GM12878 (cell line): Measurements from ENCODE around the gene USP10. TPM values are rescaled to one million over a fixed set of nuclear protein-coding genes. Genes with fewer than 3 reads are reported as not detected.

ENCODE experiments used
- ATAC-seq: fragments of 200-7000 bp; cut with Tn5 transposase; 3 replicates; pipeline ENCODE4 v1.9.1; 2020; ENCODE audit warnings: mild to moderate bottlenecking, moderate library complexity
- Bru-seq: library from RNA; stranded (reverse); fragments of 400-500 nt; gene quantifications from one replicate; lab custom pipeline; 2021; lab: Mats Ljungman, UMichigan
- BruChase-seq, 2 experiments: library from RNA; stranded (reverse); fragments of 400-500 nt; gene quantifications; one replicate each; lab custom pipeline; 2021; lab: Mats Ljungman, UMichigan
- BruUV-seq: library from RNA; stranded (reverse); fragments of 400-500 nt; replicated peaks from 2 replicates; lab custom pipeline; 2021; lab: Mats Ljungman, UMichigan
- CTCF ChIA-PET: fragments of 300-600 bp; sonication (Branson Sonifier 250); formaldehyde crosslinking; extraction: SDS; loops from one replicate; lab custom pipeline; 2021; ENCODE audit warnings: inconsistent platforms; lab: Yijun Ruan, JAX
- POLR2A ChIA-PET: fragments of 350-600 bp; formaldehyde crosslinking; extraction: SDS; loops from one replicate; lab custom pipeline; 2021; ENCODE audit warnings: inconsistent platforms; lab: Charles Lee
- RAD21 ChIA-PET: fragments of 300-600 bp; sonication (Branson Sonifier 250); formaldehyde crosslinking; loops from one replicate; lab custom pipeline; 2023; ENCODE audit warnings: antibody characterized with exemption; ENCODE audit not compliant: unreplicated experiment; lab: Charles Lee
- SMC1A ChIA-PET: fragments of 300-600 bp; sonication (Branson Sonifier 250); formaldehyde crosslinking; loops from one replicate; lab custom pipeline; 2023; ENCODE audit not compliant: unreplicated experiment, uncharacterized antibody; lab: Charles Lee
- DNase-seq: peaks from one replicate; pipeline ENCODE4 v3.0.0-alpha.2; 2011; ENCODE audit warnings: low read depth, low spot score
- FAIRE-seq: peaks from 3 replicates; lab custom pipeline; 2011; peaks lifted over from hg19 to GRCh38; lab: Jason Lieb, UNC
- H2AFZ ChIP-seq: 2 replicates; pipeline ENCODE4 v1.6.0; 2011; ENCODE audit warnings: low read depth, low read length, control low read depth; ENCODE audit not compliant: control insufficient read depth
- H3K27ac ChIP-seq: 2 replicates; pipeline ENCODE4 v1.5.1; 2011; ENCODE audit warnings: control low read depth; ENCODE audit not compliant: control insufficient read depth, insufficient read depth
- H3K27me3 ChIP-seq, 2 experiments: replicated peaks in 1 of 2; 2 replicates each; pipeline versions ENCODE4 v1.6.0 to v1.6.1; 2011; ENCODE audit warnings: low read length in 1 of 2; ENCODE audit not compliant: control insufficient read depth in 2 of 2, insufficient read depth in 2 of 2
- H3K36me3 ChIP-seq, 2 experiments: 2 replicates each; pipeline ENCODE4 v1.5.1; 2011; ENCODE audit warnings: low read length in 1 of 2; ENCODE audit not compliant: control insufficient read depth in 2 of 2, insufficient read depth in 2 of 2
- H3K4me1 ChIP-seq: 2 replicates; pipeline ENCODE4 v1.6.1; 2011; ENCODE audit warnings: mild to moderate bottlenecking, low read length, moderate library complexity, mixed read lengths; ENCODE audit not compliant: control insufficient read depth, insufficient read depth
- H3K4me2 ChIP-seq: 2 replicates; pipeline ENCODE4 v1.6.0; 2011; ENCODE audit warnings: control low read depth; ENCODE audit not compliant: control insufficient read depth, insufficient read depth
- H3K4me3 ChIP-seq: fragments of 200-600 bp; sonication (generic); 2 replicates; pipeline ENCODE4 v1.5.1; 2016
- H3K79me2 ChIP-seq: 2 replicates; pipeline ENCODE4 v1.6.0; 2011; ENCODE audit warnings: low read length; ENCODE audit not compliant: control insufficient read depth, insufficient read depth
- H3K9ac ChIP-seq: 2 replicates; pipeline ENCODE4 v1.8.0; 2011; ENCODE audit warnings: low read length, control low read depth, mixed read lengths; ENCODE audit not compliant: control insufficient read depth, insufficient read depth
- H3K9me3 ChIP-seq: replicated peaks from 3 replicates; pipeline ENCODE4 v1.5.1; 2011; ENCODE audit warnings: mild to moderate bottlenecking, low read length; ENCODE audit not compliant: control insufficient read depth, insufficient read depth
- H4K20me1 ChIP-seq: 2 replicates; pipeline ENCODE4 v1.6.0; 2011; ENCODE audit not compliant: control insufficient read depth, insufficient read depth
- CHD2 ChIP-seq: IDR thresholded peaks from 2 replicates; pipeline ENCODE4 v1.6.1; 2011; ENCODE audit warnings: low read depth, low read length, improper control_type of control experiment, borderline replicate concordance
- EGR1 ChIP-seq, 2 experiments: IDR thresholded peaks; 1 replicate in 1 of 2; 2 replicates in 1 of 2; pipeline ENCODE4 v1.6.1; 2011 to 2012; ENCODE audit warnings: low read depth in 2 of 2, low read length in 2 of 2, borderline replicate concordance in 1 of 2, mild to moderate bottlenecking in 1 of 2, moderate library complexity in 1 of 2
- MYC ChIP-seq: IDR thresholded peaks from 2 replicates; pipeline ENCODE4 v1.6.1; 2011; ENCODE audit warnings: mild to moderate bottlenecking, low read length, moderate library complexity, inconsistent platforms; ENCODE audit not compliant: insufficient read depth, insufficient replicate concordance, insufficient read length, severe bottlenecking
- NBN ChIP-seq: fragments of 450-650 bp; IDR thresholded peaks from 2 replicates; pipeline ENCODE4 v1.6.1; 2016
- RELA ChIP-seq: fragments of 450-650 bp; IDR thresholded peaks from 2 replicates; pipeline ENCODE4 v1.8.0; 2014; ENCODE audit warnings: borderline replicate concordance; ENCODE audit not compliant: partially characterized antibody
- TAF1 ChIP-seq: IDR thresholded peaks from 2 replicates; pipeline ENCODE4 v1.6.1; 2011; ENCODE audit warnings: mild to moderate bottlenecking, low read depth, low read length, borderline replicate concordance
- TCF3 ChIP-seq: IDR thresholded peaks from 2 replicates; pipeline ENCODE4 v1.6.1; 2012; ENCODE audit warnings: low read depth, mild to moderate bottlenecking, low read length, borderline replicate concordance; ENCODE audit not compliant: insufficient read depth
- WGBS: methylation state at CpG from one replicate; pipeline ENCODE4 v1.1.6; 2016; ENCODE audit warnings: low lambda C conversion rate; ENCODE audit not compliant: insufficient replicate concordance, insufficient coverage; ENCODE audit errors: missing lambda C conversion rate; 5-methylcytosine and 5-hydroxymethylcytosine counted together
- in situ Hi-C: fragments of 300-500 bp; cut with MboI; formaldehyde crosslinking; loops from 9 replicates; pipeline ENCODE4 v1.14.3; 2018; ENCODE audit warnings: mixed read lengths
- intact Hi-C: fragments of 100-400 bp; cut with micrococcal nuclease; formaldehyde crosslinking; loops from one replicate; pipeline ENCODE4 v1.14.2; 2022; ENCODE audit not compliant: unreplicated experiment
- long read RNA-seq, 2 experiments: library from polyadenylated mRNA; unstranded; transcript quantifications; one replicate each; pipeline ENCODE4 v2.0.0, GENCODE V29; 2019 to 2020
- polyA minus RNA-seq, 3 experiments: library from RNA; depleted of rRNA, polyadenylated mRNA; stranded (reverse); fragments of >200 nt; gene quantifications; 2 replicates each; pipeline ENCODE4 v1.2.3, GENCODE V29; 2011
- polyA plus RNA-seq, 11 experiments: library from polyadenylated mRNA; depleted of rRNA in 4 of 11; unstranded in 6 of 11; stranded (reverse) in 5 of 11; fragments of >200 nt; fragmentation: Nextera tagmentation in 4 of 11; fragmentation: Illumina TruSeq in 1 of 11; extraction: Ambion mirVana in 4 of 11; extraction: Trizol in 1 of 11; gene quantifications; 1 replicate in 1 of 11; 2 replicates in 10 of 11; pipeline versions ENCODE4 v1.2.1 to v1.2.3, GENCODE V29; 2011 to 2016; ENCODE audit warnings: inconsistent platforms in 2 of 11, missing spikeins in 2 of 11, low read depth in 1 of 11
- total RNA-seq, 4 experiments: library from RNA; depleted of rRNA in 3 of 4; stranded (reverse); fragments of >200 nt in 3 of 4; fragmentation: Illumina TruSeq in 1 of 4; extraction: Trizol in 1 of 4; gene quantifications; 2 replicates each; pipeline versions ENCODE4 v1.2.1 to v1.2.3, GENCODE V29; 2013 to 2021
- TF ChIP-seq, protein P1 (sequence below): fragments of 450-650 bp; formaldehyde crosslinking; IDR thresholded peaks from 2 replicates; pipeline ENCODE4 v1.5.0; 2022; ENCODE audit warnings: mild to moderate bottlenecking, missing genetic modification characterization

The USP10 gene, protein sequence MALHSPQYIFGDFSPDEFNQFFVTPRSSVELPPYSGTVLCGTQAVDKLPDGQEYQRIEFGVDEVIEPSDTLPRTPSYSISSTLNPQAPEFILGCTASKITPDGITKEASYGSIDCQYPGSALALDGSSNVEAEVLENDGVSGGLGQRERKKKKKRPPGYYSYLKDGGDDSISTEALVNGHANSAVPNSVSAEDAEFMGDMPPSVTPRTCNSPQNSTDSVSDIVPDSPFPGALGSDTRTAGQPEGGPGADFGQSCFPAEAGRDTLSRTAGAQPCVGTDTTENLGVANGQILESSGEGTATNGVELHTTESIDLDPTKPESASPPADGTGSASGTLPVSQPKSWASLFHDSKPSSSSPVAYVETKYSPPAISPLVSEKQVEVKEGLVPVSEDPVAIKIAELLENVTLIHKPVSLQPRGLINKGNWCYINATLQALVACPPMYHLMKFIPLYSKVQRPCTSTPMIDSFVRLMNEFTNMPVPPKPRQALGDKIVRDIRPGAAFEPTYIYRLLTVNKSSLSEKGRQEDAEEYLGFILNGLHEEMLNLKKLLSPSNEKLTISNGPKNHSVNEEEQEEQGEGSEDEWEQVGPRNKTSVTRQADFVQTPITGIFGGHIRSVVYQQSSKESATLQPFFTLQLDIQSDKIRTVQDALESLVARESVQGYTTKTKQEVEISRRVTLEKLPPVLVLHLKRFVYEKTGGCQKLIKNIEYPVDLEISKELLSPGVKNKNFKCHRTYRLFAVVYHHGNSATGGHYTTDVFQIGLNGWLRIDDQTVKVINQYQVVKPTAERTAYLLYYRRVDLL
- total RNA-seq (2013; cell fraction: nucleolus; rRNA removed) = 199 and 215 TPM in 2 replicates
- total RNA-seq (2014; rRNA removed) (70.7 and 77.3 TPM in 2 replicates), total RNA-seq (2014; rRNA removed; fragmentation: Illumina TruSeq; extraction: Trizol) (80.8 and 85.2 TPM in 2 replicates), total RNA-seq (2021) (119 and 122 TPM in 2 replicates), polyA plus RNA-seq (2011; rRNA removed) (74.7 and 125 TPM in 2 replicates), polyA plus RNA-seq (2014; fragmentation: Illumina TruSeq; extraction: Trizol) (133 and 198 TPM in 2 replicates), polyA plus RNA-seq (2014; fragmentation: Nextera tagmentation; extraction: Ambion mirVana) (10 to 100 TPM; 46.1 to 47.7 TPM), polyA plus RNA-seq (2014; rRNA removed) (87.5 and 87.9 TPM in 2 replicates), polyA plus RNA-seq (2016; fragmentation: Nextera tagmentation; extraction: Ambion mirVana) (100 to 1,000 TPM; 143 to 160 TPM), polyA minus RNA-seq (2011; rRNA and poly(A)+ RNA removed) (227 and 233 TPM in 2 replicates), Bru-seq, nascent RNA (percentile 93 among the genes with signal in this experiment), BruChase-seq, experiment 1, labeled RNA remaining after a 6-hour chase (percentile 92 among the genes with signal in this experiment), BruChase-seq, experiment 2, labeled RNA remaining after a 2-hour chase (percentile 93 among the genes with signal in this experiment)
- 47.5 TPM for polyA plus RNA-seq (2011; ENCODE audit: low read depth)
- 121 and 122 TPM in 2 replicates for polyA plus RNA-seq (2011; cell fraction: cytosol; rRNA removed)
- polyA plus RNA-seq (2011; cell fraction: nucleus; rRNA removed) = 109 and 126 TPM in 2 replicates
- 67.1 and 71.5 TPM in 2 replicates for polyA plus RNA-seq (2012)
- polyA minus RNA-seq (2011; cell fraction: cytosol; rRNA and poly(A)+ RNA removed) = 47.4 and 71.6 TPM in 2 replicates
- 39.7 and 77.1 TPM in 2 replicates for polyA minus RNA-seq (2011; cell fraction: nucleus; rRNA and poly(A)+ RNA removed)
- long read RNA-seq, experiment 1, transcript USP10-219 (15 exons, 2,717 nt) = minor isoform, 5 of 132 reads
- long read RNA-seq, experiment 1, transcript USP10-207 (12 exons, 1,315 nt) = minor isoform, 8 of 132 reads
- long read RNA-seq, experiment 1, transcript USP10-201 (14 exons, 3,009 nt) = major isoform, 73 of 132 reads
- long read RNA-seq, experiment 1, partial matches to known transcripts = 27 of 132 reads
- long read RNA-seq, experiment 1, other reads (novel, unspliced or antisense) = 18 of 132 reads
- long read RNA-seq, experiment 2, transcript USP10-201 (14 exons, 3,009 nt) = major isoform, 208 of 451 reads
- long read RNA-seq, experiment 2, transcript USP10-207 (12 exons, 1,315 nt) = minor isoform, 29 of 451 reads
- long read RNA-seq, experiment 2, partial matches to known transcripts = 168 of 451 reads
- long read RNA-seq, experiment 2, other reads (novel, unspliced or antisense) = 40 of 451 reads

DNA sequence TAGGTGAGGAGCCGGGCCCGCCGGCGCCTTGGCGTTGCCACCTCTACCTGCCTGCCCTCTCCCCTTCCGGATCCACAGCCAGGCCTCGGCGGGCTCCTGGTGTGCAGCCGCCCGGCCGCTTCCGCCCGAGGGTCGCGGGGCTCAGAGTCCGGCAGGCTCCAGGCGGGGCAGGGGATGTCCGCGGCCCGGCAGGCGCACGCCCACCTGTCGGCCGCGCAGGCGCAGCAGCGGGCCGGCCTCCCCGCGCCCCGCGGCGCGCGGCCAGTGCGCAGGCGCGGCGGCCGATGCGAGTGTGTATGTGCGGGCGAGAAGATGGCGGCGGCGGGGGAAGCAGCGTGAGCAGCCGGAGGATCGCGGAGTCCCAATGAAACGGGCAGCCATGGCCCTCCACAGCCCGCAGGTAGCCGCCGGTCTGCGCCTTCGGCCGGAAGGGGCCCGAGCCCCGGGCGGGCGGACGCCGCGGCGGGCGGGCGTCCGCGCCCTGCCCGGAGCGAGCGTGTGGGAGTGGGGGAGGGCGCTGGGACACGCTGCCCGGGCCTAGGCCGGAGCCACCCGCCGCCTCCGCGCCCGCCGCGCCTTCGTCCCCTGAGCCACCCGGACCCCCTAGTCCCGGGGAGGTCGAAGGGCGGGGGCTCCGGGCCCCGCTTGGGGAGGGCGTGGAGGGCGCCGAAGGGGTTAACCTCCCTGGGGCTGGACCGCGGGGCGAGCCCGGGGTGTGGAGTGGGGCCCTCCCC lies at the start of gene USP10:
Gene USP10 (plus strand): TSS at position 289 of the 734 bp plus-strand sequence. CDS start 91 bp downstream, at position 380.
- no peaks in the 10 kb centered on the region for H3K27me3 ChIP-seq
- no peak for DNase-seq
- peaks cover 3% of the 10 kb centered on the region; the same call in 1 of the 2 replicates for H3K4me1 ChIP-seq
- FAIRE-seq = no peak
- H3K9me3 ChIP-seq = no peaks in the 10 kb centered on the region; the same call in 2 of the 3 replicates
- BruUV-seq = no TSS peak
- WGBS = 0% methylated on average over 37 of the region's 97 CpGs
- RAD21 ChIA-PET = interaction anchor here (1.3 to 2.0 kb wide), 6 partner anchors 10 to 55 kb away, joined by 4 to 27 read pairs (median 10); no protein-coding TSS in a partner anchor
- H2AFZ ChIP-seq = peak within 1 kb of the TSS; percentile 91
- H3K36me3 ChIP-seq = 0 out of 4 replicates have a peak, but pooled peaks cover 0 to 1% of the 10 kb centered on the region in 2 experiments
- H4K20me1 ChIP-seq = peaks cover 4% of the 10 kb centered on the region
- POLR2A ChIA-PET = interaction anchor here (0.6 to 1.8 kb wide), 11 partner anchors 10 to 189 kb away, joined by 3 to 9 read pairs (median 4); no protein-coding TSS in a partner anchor
- peak within 1 kb of the TSS; percentile 91 for H3K4me3 ChIP-seq
- SMC1A ChIA-PET = interaction anchor here (1.0 to 2.3 kb wide), 10 partner anchors 12 to 105 kb away, joined by 3 to 21 read pairs (median 6); no protein-coding TSS in a partner anchor
- H3K9ac ChIP-seq = peak within 1 kb of the TSS; percentile 90
- peaks cover 51% of the 10 kb centered on the region for H3K79me2 ChIP-seq
- peak; percentile 82 for ATAC-seq
- in situ Hi-C loops = no loop called here
- CTCF ChIA-PET = interaction anchor here (0.6 to 5.0 kb wide), 11 partner anchors 12 to 252 kb away, joined by 3 to 61 read pairs (median 6); no protein-coding TSS in a partner anchor
- intact Hi-C loops = loop anchor here (2.0 kb wide), 1 partner anchor 27 kb away; no protein-coding TSS in a partner anchor
- peak within 1 kb of the TSS; percentile 96 for H3K4me2 ChIP-seq
- H3K27ac ChIP-seq = peak within 1 kb of the TSS; percentile 86
- TF ChIP-seq, protein P1, sequence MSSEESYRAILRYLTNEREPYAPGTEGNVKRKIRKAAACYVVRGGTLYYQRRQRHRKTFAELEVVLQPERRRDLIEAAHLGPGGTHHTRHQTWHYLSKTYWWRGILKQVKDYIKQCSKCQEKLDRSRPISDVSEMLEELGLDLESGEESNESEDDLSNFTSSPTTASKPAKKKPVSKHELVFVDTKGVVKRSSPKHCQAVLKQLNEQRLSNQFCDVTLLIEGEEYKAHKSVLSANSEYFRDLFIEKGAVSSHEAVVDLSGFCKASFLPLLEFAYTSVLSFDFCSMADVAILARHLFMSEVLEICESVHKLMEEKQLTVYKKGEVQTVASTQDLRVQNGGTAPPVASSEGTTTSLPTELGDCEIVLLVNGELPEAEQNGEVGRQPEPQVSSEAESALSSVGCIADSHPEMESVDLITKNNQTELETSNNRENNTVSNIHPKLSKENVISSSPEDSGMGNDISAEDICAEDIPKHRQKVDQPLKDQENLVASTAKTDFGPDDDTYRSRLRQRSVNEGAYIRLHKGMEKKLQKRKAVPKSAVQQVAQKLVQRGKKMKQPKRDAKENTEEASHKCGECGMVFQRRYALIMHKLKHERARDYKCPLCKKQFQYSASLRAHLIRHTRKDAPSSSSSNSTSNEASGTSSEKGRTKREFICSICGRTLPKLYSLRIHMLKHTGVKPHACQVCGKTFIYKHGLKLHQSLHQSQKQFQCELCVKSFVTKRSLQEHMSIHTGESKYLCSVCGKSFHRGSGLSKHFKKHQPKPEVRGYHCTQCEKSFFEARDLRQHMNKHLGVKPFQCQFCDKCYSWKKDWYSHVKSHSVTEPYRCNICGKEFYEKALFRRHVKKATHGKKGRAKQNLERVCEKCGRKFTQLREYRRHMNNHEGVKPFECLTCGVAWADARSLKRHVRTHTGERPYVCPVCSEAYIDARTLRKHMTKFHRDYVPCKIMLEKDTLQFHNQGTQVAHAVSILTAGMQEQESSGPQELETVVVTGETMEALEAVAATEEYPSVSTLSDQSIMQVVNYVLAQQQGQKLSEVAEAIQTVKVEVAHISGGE (CRISPR knock-in tag) = 0 out of 2 replicates have a peak, but pooled peaks have one; percentile 51
- TF ChIP-seq CHD2 (no peak; the same call in 1 of the 2 replicates), MYC (peak; percentile 73), NBN (no peak), TCF3 (peak; percentile 60; the same call in 1 of the 2 replicates), TAF1 (peak; percentile 85), EGR1 (IDR thresholded peaks at IDR 0.05; ENCODE audit: borderline replicate concordance in 1 of 2, low read depth in 2 of 2, low read length in 2 of 2) (peak in 1 of 2 experiments; percentile 55; a peak in 2 of 3 replicates), RELA (peak; percentile 31)
